Stimulated activated CD8-positive, alpha-beta memory T cell treated with anti-CD3 and anti-CD28 coated beads, Interleukin-7, amount 100 ng/mL, for 4 hours (primary cell): ENCODE data around the gene ENPP3.

Source experiments
- DNase-seq, 2 donors: peaks; one replicate each; pipeline ENCODE4 v3.0.0-alpha.2; 2020; ENCODE audit warnings: low read depth in 2 of 2

Gene ENPP3

GRCh38 chr6:131642987-131643611, 6.0 kb downstream of the ENPP3 start:
- no peak for DNase-seq

- no peak for DNase-seq
These were observed 6.9 kb downstream of the ENPP3 start for GRCh38 chr6:131643855-131644460.

- no peak for DNase-seq
These were observed 7.8 kb downstream of the ENPP3 start for GRCh38 chr6:131644921-131645320.

- DNase-seq: no peak
These were observed 8.7 kb downstream of the ENPP3 start for GRCh38 chr6:131645846-131646245.

GRCh38 chr6:131646249-131646670, 9.2 kb downstream of the ENPP3 start:
- no peak for DNase-seq

- DNase-seq: no peak
These were observed 14.7 kb downstream of the ENPP3 start for GRCh38 chr6:131651782-131652181.

- no peak for DNase-seq
These were observed 15.4 kb downstream of the ENPP3 start for GRCh38 chr6:131652472-131652871.

- no peak for DNase-seq
These were observed 17.2 kb downstream of the ENPP3 start for GRCh38 chr6:131654326-131654725.

GRCh38 chr6:131655387-131655786, 18.3 kb downstream of the ENPP3 start:
- DNase-seq: no peak

- DNase-seq: no peak
These were observed 18.8 kb downstream of the ENPP3 start for GRCh38 chr6:131655951-131656350.

- DNase-seq: no peak
These were observed 19.6 kb downstream of the ENPP3 start for GRCh38 chr6:131656667-131657066.

GRCh38 chr6:131657222-131657621, 20.1 kb downstream of the ENPP3 start:
- DNase-seq: no peak

GRCh38 chr6:131657630-131658111, 20.6 kb downstream of the ENPP3 start:
- DNase-seq: no peak

- DNase-seq: no peak
These were observed 21.2 kb downstream of the ENPP3 start for GRCh38 chr6:131658287-131658686.

- no peak for DNase-seq
These were observed 23.1 kb downstream of the ENPP3 start for GRCh38 chr6:131660195-131660594.

- DNase-seq: no peak
These were observed 26.6 kb downstream of the ENPP3 start for GRCh38 chr6:131663578-131664165.

GRCh38 chr6:131669891-131670290, 32.8 kb downstream of the ENPP3 start:
- no peak for DNase-seq

- DNase-seq: no peak
These were observed 36.1 kb downstream of the ENPP3 start for GRCh38 chr6:131673184-131673583.

- no peak for DNase-seq
These were observed 41.3 kb downstream of the ENPP3 start for GRCh38 chr6:131678442-131678841.

- DNase-seq: no peak
These were observed 43.8 kb downstream of the ENPP3 start for GRCh38 chr6:131680868-131681267.

- no peak for DNase-seq
These were observed 44.5 kb downstream of the ENPP3 start for GRCh38 chr6:131681585-131681984.

GRCh38 chr6:131682442-131682841, 45.3 kb downstream of the ENPP3 start:
- no peak for DNase-seq

- DNase-seq: no peak
These were observed 46.4 kb downstream of the ENPP3 start for GRCh38 chr6:131683479-131683878.
